COLO668 (cell line): ENCODE measurements around the gene ING5.
A peak's percentile ranks its signal among the peaks of the same experiment; 100 is the strongest.
"Not testable (repeated sequence)": the region's sequence is repeated elsewhere in the genome, so short reads cannot be mapped to it uniquely, and the experiment has no call there.

Source experiments
- DNase-seq: peaks from one replicate; lab custom pipeline; 2025; ENCODE audit not compliant: unreplicated experiment; lab: John Stamatoyannopoulos, UW

Gene ING5

GRCh38 chr2:241701399-241702154 lies at the start of gene ING5:
TSS of gene ING5 (plus strand) at chr2:241702039. CDS start at chr2:241702066, 27 bp downstream.
- DNase-seq: peak; percentile 97

DNA sequence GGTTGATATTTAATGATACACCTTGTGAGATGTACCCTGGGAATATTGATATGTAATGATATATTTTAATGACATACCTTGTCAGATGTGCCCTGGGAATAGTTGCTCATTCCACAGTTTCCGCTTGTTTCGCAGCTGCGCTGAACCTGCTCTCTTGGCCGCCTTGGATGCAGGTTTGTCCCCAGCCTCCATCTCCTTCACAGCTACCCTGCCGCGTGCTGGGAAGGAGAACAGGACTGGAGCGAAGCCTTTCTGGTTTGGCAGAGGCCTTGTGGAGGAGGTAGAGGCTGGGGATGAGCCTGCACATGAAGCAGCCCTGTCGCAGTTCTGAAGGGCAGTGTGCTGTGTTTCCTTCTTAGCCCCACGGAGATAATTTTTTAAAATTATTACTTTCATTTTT lies 49.7 kb upstream of the ING5 start:
- no peak for DNase-seq

- no peak for DNase-seq
Measured at GRCh38 chr2:241652722-241653121, 49.1 kb upstream of the ING5 start.

GRCh38 chr2:241653210-241653750 lies 48.6 kb upstream of the ING5 start:
- no peak for DNase-seq

GRCh38 chr2:241654551-241654950 lies 47.3 kb upstream of the ING5 start:
- no peak for DNase-seq

DNA sequence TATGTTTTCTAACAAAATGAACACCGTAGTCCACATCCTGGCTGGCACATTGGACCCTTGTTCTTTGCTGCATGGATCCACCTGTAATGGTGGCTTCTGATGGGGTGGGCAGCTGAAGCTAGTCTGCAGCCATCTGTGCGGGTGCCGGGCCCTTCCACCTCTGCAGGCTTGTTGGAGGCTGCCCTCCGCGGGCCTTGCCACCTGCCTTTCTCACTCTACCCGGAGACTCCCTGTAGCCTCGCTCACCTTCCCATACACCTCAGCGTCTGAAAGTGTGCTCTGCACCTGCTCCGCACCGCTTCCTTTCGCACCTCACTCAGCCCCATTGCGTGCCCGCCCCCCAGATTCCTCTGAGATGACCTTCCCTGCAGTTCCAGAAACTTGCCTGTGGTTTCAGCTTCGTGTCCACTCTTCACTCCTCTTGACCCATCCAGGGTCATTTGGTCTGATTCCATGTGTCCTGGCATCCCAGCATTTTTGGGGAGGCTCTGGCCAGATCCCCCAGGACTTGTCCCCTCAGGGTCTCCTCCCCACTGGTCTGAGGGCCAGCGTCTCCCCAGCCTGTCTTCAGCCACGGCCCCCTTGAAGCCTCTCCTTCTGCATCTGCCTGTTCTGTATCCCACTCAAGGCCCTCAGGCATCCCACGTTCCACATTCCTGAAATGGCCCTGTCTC lies 46.2 kb upstream of the ING5 start:
- DNase-seq: no peak

GRCh38 chr2:241656190-241656741 lies 45.6 kb upstream of the ING5 start:
- no peak for DNase-seq

- DNase-seq: no peak
Measured at GRCh38 chr2:241657786-241658254, 44.0 kb upstream of the ING5 start.

GRCh38 chr2:241658296-241658695 lies 43.5 kb upstream of the ING5 start:
- DNase-seq: no peak

DNA sequence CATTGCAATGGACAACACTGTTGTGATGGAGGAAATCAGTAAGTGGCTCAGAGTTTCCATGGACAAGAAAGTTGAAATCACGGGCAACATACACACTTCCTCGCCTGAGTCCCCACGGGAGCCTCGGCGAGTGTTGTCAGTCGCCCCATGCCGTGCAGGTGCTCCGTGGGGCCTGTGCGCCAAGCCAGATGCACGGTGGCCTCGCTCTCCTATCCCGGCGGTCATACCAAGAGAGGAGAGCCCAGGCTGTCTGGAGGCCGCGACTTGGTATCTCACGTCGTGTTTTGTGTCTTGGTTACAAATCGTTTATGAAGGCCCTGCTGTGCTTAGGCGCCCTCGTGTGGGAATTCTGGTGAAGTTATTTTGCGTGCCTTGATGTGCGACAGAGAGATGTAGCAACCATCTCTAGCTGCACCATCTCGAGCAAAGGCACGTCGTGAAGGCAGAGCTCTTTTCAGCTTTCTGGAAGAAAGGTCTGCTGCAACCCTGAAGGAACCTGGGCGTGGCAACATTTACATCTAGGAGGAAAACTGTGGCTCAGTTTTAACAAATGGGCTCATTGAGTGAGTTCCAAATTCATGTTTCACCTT lies 42.6 kb upstream of the ING5 start:
- peak; percentile 61 for DNase-seq

DNA sequence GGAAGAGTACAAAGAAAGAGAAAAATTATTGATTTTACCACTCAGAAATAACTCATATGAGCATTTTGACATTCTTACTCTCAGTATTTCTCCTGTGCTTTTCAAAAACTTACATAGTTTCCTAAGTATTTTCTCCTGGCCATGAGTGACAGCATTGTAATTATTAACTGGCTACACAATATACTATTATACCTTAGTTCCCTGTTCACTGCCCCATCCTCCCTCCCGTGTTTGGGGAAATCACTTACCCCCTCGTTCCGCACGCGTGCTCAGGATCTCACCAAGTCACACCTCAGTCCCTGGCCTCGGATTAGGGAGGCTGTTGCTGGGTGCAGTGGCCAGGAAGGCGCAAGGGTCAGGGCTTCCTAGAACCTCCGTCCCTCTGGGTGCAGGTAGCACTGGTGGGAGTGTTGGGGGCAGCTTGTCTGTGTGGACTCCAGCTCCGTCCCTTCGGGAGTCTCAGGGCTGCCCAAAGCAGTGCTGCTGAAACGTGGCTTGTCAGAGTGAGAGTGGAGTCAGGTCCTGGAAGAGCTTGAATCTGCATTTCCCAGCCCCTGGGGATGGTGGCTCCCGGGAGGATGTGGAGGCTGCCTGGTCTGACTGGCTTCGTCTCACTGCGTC lies 41.1 kb upstream of the ING5 start:
- DNase-seq: no peak

DNA sequence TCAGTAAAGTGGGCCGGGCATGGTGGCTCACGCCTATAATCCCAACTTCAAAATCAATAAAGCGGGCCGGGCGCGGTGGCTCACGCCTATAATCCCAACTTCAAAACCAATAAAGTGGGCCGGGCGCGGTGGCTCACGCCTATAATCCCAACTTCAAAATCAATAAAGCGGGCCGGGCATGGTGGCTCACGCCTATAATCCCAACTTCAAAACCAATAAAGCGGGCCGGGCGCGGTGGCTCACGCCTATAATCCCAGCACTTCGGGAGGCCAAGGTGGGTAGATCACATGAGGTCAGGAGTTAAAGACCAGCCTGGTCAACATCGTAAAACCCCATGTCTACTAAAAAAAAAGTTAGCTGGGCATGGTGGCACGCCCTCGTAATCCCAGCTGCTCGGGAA lies 39.1 kb upstream of the ING5 start:
- not testable (repeated sequence) for DNase-seq

DNA sequence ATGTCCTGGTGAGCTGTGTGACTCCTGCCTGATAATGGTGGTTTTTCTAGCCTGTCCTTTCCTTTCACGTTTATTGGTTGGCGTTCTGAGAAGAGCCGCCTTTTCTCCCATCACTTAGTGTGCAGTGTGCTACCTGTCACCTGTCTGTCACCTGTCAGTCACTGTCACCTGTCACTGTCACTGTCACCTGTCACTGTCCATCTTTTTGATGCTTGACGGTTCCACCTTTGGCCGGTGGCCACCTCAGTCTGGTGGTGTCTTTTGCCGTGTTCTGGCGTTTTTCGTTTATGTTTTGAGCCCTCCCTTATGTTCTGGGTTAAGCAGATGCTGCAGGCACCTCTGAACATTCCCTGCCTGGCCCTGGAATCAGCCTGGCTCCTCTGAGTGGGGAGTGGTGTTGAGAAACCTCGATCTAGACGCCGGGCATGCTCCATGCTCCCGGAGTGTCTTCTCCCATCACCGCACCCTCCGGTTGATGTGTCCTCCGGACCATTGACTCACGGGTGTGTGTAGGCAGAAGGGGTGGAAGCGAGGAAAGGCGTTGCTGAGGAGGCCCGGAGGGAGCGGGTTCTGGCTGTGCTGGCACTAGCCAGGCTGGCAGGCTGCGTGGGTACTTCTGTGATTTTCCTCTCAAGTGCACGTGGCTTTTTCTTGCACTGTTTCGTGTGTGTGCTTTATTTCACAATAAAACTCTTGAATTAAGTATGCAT lies 36.0 kb upstream of the ING5 start:
- DNase-seq: no peak

DNA sequence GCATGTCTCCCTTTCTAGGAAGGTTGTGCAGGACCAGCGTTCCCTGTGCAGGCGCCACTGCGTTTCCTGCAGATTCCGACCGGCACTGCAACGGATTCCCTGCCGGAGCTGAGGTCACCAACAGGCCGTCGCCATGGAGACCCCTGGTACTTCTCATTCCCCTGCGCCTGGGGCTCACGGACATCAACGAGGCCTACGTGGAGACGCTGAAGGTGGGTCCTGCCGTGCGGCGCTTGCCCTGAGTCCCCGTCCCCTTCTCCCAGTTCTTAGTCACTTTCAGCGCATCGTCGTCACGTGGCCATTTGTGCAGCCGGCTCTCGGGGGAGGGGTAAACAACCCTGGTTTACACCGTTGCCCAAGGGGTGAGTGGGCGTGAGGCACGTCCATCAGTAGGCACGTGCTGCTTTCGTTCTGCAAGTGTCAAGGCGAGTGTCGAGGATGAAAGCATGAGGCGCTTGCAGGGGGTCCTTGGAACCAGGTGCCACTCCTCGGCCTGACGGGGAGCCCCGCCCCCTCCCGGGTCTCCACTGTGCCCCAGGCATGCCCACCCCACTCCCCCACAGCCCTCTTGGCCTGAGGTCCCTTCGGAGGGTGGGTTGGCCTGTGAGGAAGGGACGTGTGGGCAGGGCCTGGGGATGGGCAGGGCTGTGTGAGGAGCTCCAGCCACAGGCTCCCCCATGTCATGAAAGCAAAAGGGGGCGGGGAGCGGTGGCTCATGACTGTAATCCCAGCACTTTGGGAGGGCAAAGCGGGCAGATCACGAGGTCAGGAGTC lies 35.0 kb upstream of the ING5 start:
- DNase-seq: no peak

DNA sequence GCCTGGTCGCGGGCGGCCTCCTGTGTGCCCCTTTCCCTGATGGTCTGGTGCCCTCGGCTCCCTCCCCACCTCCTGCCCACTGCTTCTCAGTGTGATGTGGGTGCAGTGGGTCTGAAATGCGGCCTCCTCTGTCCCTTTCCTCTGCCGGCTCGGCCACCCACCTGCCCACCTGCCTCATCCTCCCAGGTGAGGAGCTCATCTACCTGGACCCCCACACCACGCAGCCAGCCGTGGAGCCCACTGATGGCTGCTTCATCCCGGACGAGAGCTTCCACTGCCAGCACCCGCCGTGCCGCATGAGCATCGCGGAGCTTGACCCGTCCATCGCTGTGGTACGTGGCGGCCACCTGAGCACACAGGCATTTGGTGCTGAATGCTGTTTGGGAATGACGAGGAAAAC lies 33.5 kb upstream of the ING5 start:
- DNase-seq: no peak

DNA sequence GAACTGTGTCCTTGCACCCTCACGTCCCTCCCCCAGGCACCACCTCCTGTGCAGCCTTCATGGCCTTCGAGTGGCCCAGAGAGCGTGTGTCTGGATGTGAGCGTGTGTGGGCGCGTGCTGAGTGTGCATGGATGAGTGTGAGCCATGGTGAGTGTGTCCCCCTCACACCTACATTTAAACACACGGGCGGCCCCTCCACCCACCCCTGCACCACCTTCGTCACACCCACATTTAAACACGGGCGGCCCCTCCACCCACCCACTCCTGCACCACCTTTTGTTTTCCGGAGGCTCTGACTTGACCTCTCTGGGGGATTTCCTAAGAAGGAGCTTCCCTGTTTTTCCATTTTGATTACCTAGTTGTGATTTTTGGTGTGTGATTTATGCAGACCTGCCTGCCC lies 33.0 kb upstream of the ING5 start:
- DNase-seq: no peak

GRCh38 chr2:241670333-241671110 lies 31.3 kb upstream of the ING5 start:
- DNase-seq: no peak

DNA sequence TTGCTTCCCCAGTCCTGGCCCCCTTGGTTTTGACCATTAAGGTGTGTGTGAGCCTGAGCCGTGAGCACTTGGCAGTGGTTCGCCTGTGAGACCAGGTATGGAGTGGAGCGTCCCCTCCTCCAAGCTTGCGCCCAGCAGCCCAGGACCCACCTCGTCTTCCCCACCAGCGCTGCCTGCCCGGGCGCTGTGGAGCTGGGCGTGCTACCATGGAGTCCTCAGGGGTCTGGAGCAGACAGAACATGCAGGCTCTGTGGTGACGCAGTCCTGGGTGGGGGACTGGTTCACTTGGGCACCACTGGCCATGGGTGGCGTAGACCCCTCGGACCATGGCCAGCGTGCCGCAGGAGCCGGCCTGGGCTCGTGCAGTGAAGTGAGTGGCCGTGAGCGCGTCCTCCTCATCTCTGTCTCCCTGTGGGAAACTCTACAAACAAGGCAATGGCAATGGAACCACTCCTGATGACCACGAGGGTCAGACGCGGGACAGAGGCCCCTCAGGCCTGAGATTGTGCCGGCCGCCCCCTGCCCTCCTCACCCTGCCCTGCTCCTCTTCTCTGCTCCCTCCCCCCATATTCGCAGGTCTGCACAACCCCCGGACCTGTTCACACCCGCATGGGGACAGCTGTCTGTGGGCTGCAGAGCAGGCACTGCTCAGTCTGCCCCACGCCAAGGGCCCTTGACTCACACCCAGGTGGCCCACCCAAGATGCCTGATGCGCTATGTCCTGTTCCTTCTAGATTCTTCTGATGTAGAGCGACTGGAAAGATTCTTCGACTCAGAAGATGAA lies 30.2 kb upstream of the ING5 start:
- DNase-seq: no peak
